ENCODE data around the gene MORN4.

The MORN4 gene

GRCh38 chr10:97633921-97634320 is 621 bp upstream of the MORN4 start:
- H3K9me3 Mint-ChIP-seq: no peaks in the 10 kb centered on the region
- no peak for DNase-seq
- H3K27me3 Mint-ChIP-seq: no peaks in the 10 kb centered on the region
- H3K27ac Mint-ChIP-seq: peak overlapping the region in 1 of 2 donors; percentile 88
- H3K4me3 Mint-ChIP-seq: peak overlapping the region; percentile 95 to 99
- peaks cover 11 to 14% of the 10 kb centered on the region in 2 donors for H3K4me1 Mint-ChIP-seq (ENCODE audit: low read depth in 2 of 2)
- ATAC-seq (replicated peaks): no peak
- peaks cover 15% of the 10 kb centered on the region for H3K36me3 Mint-ChIP-seq (ENCODE audit: insufficient read depth)

- H3K4me3 Mint-ChIP-seq: no peak overlapping the region
- ATAC-seq (replicated peaks): no peak
Measured at GRCh38 chr10:97631098-97631497, 2.2 kb downstream of the MORN4 start.

GRCh38 chr10:97629289-97629688 is 4.0 kb downstream of the MORN4 start:
- H3K36me3 Mint-ChIP-seq (ENCODE audit: insufficient read depth): peaks cover 15% of the 10 kb centered on the region
- ATAC-seq (replicated peaks): no peak
- H3K27me3 Mint-ChIP-seq: no peaks in the 10 kb centered on the region
- DNase-seq: no peak
- H3K4me3 Mint-ChIP-seq: no peak overlapping the region
- peaks cover 11 to 14% of the 10 kb centered on the region in 2 donors for H3K4me1 Mint-ChIP-seq (ENCODE audit: low read depth in 2 of 2)
- no peaks in the 10 kb centered on the region for H3K9me3 Mint-ChIP-seq
- H3K27ac Mint-ChIP-seq: no peak overlapping the region

More at GRCh38 chr10:97631098-97631497, 2.2 kb downstream of the MORN4 start:
- no peaks in the 10 kb centered on the region for H3K27me3 Mint-ChIP-seq
- H3K27ac Mint-ChIP-seq: no peak overlapping the region
- peaks cover 15% of the 10 kb centered on the region for H3K36me3 Mint-ChIP-seq (ENCODE audit: insufficient read depth)
- peaks cover 11 to 14% of the 10 kb centered on the region in 2 donors for H3K4me1 Mint-ChIP-seq (ENCODE audit: low read depth in 2 of 2)
- H3K9me3 Mint-ChIP-seq: no peaks in the 10 kb centered on the region
- DNase-seq: no peak

DNA sequence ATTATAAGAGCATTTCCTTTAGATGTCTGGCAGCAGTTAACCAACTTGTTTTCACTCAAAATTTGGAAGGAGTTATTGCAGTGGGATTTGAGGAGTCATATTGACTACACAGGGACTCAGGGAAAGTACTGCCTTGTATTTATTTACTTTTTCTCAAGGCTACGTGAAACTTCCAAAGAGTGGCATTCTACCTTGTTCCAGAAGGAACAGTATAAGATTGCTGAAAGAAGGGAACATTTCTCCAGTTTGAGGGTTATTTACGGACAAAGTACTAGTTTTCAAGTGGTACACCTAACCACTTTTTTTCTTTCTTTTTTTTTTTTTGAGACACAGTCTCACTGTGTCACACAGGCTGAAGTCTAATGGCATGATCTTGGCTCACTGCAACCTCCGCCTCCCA is 5.1 kb downstream of the MORN4 start:
- DNase-seq: no peak
- no peaks in the 10 kb centered on the region for H3K27me3 Mint-ChIP-seq
- no peak for ATAC-seq (replicated peaks)
- H3K36me3 Mint-ChIP-seq (ENCODE audit: insufficient read depth): peaks cover 4% of the 10 kb centered on the region
- H3K9me3 Mint-ChIP-seq: no peaks in the 10 kb centered on the region
- no peak overlapping the region for H3K27ac Mint-ChIP-seq
- H3K4me3 Mint-ChIP-seq: no peak overlapping the region
- peaks cover 4 to 7% of the 10 kb centered on the region in 2 donors for H3K4me1 Mint-ChIP-seq (ENCODE audit: low read depth in 2 of 2)

DNA sequence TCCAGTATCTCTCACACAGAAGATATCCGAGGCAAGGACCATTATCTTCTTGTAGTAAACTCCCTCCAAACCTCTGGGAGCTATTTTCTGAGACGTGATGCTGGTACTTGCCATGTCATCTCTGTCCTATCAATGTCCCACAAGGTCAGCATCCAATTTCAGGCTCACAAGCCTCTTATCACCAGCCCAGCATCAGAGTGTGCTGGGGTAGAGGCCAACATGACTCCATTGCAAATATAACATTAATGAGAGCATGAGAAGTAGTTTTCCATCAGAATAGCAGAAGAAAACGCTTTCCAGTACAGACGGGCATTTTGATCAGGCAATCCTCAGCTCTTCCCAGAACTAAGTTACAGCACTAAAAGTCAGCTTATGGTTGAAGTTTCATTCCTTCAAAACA is 5.6 kb downstream of the MORN4 start:
- Mint-ChIP-seq H3K27me3 (no peaks in the 10 kb centered on the region), H3K9me3 (no peaks in the 10 kb centered on the region), H3K4me3 (no peak overlapping the region), H3K36me3 (ENCODE audit: insufficient read depth) (peaks cover under 1% of the 10 kb centered on the region), H3K27ac (peak overlapping the region in 1 of 2 donors; percentile 27), H3K4me1 (ENCODE audit: low read depth in 2 of 2) (peaks cover under 1 to 2% of the 10 kb centered on the region in 2 donors)
- DNase-seq (no peak), ATAC-seq (replicated peaks) (no peak)

- Mint-ChIP-seq H3K36me3 (ENCODE audit: insufficient read depth) (no peaks in the 10 kb centered on the region), H3K4me3 (no peak overlapping the region), H3K4me1 (ENCODE audit: low read depth in 2 of 2) (no peaks in the 10 kb centered on the region), H3K9me3 (no peaks in the 10 kb centered on the region), H3K27ac (no peak overlapping the region), H3K27me3 (no peaks in the 10 kb centered on the region)
- DNase-seq (no peak), ATAC-seq (replicated peaks) (no peak)
Measured at GRCh38 chr10:97623277-97623676, 10.0 kb downstream of the MORN4 start.

DNA sequence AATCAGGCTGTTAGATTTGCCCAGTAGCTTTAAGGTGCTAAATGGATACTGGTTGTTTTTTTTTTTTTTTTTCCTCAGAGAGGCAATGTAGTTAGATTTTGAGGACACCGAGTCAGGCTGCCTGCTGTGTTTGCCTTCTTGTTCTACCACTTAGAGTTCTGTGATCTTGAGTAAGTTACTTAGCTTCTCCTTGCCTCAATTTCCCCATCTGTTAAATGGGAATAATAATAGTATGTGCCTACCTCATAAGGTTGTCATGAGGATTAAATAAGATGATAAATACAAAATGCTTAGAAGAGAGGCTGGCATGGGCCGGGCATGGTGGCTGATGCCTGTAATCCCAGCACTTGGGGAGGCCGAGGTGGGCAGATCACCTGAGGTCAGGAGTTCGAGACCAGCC is 14.6 kb downstream of the MORN4 start:
- Mint-ChIP-seq H3K4me1 (ENCODE audit: low read depth in 2 of 2) (no peaks in the 10 kb centered on the region), H3K36me3 (ENCODE audit: insufficient read depth) (no peaks in the 10 kb centered on the region), H3K27me3 (no peaks in the 10 kb centered on the region), H3K9me3 (no peaks in the 10 kb centered on the region), H3K4me3 (no peak overlapping the region), H3K27ac (no peak overlapping the region)
- DNase-seq (no peak), ATAC-seq (replicated peaks) (no peak)

- DNase-seq: no peak
- H3K36me3 Mint-ChIP-seq (ENCODE audit: insufficient read depth): no peaks in the 10 kb centered on the region
- H3K27ac Mint-ChIP-seq: no peak overlapping the region
- no peak for ATAC-seq (replicated peaks)
- no peaks in the 10 kb centered on the region for H3K27me3 Mint-ChIP-seq
- H3K4me1 Mint-ChIP-seq (ENCODE audit: low read depth in 2 of 2): no peaks in the 10 kb centered on the region
- no peaks in the 10 kb centered on the region for H3K9me3 Mint-ChIP-seq
- H3K4me3 Mint-ChIP-seq: no peak overlapping the region
Measured at GRCh38 chr10:97618285-97618684, 15.0 kb downstream of the MORN4 start.

- Mint-ChIP-seq H3K4me3 (no peak overlapping the region), H3K9me3 (no peaks in the 10 kb centered on the region), H3K36me3 (ENCODE audit: insufficient read depth) (no peaks in the 10 kb centered on the region), H3K27ac (no peak overlapping the region), H3K4me1 (ENCODE audit: low read depth in 2 of 2) (no peaks in the 10 kb centered on the region), H3K27me3 (peaks cover 0 to 8% of the 10 kb centered on the region in 2 donors)
- no peak for ATAC-seq (replicated peaks)
- DNase-seq: no peak
Measured at GRCh38 chr10:97612386-97612785, 20.9 kb downstream of the MORN4 start.

DNA sequence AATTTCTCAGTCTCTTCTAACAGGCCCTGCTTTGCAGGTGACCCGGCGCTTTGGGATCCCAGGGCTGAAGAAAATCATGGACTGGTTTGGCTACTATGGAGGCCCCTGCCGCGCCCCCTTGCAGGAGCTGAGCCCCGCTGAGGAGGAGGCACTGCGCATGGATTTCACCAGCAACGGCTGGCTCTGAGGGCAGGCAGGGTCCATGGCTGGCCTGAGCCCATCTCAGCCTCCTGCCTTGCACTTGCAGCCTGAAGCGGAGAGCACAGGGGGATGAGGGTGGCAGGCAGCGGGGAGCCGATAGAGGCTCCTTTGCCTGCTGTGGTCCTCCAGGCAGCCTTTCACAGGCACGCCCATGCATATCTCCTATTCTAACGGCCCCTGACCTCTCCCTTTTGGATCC is 21.8 kb downstream of the MORN4 start:
- Mint-ChIP-seq H3K27me3 (peaks cover 0 to 8% of the 10 kb centered on the region in 2 donors), H3K4me3 (no peak overlapping the region), H3K4me1 (ENCODE audit: low read depth in 2 of 2) (no peaks in the 10 kb centered on the region), H3K36me3 (ENCODE audit: insufficient read depth) (no peaks in the 10 kb centered on the region), H3K9me3 (no peaks in the 10 kb centered on the region), H3K27ac (no peak overlapping the region)
- no peak for ATAC-seq (replicated peaks)
- no peak for DNase-seq

- no peaks in the 10 kb centered on the region for H3K4me1 Mint-ChIP-seq (ENCODE audit: low read depth in 2 of 2)
- ATAC-seq (replicated peaks) (no peak), DNase-seq (no peak)
- no peak overlapping the region for H3K4me3 Mint-ChIP-seq
- no peak overlapping the region for H3K27ac Mint-ChIP-seq
- H3K27me3 Mint-ChIP-seq: peaks cover 0 to 8% of the 10 kb centered on the region in 2 donors
- no peaks in the 10 kb centered on the region for H3K36me3 Mint-ChIP-seq (ENCODE audit: insufficient read depth)
- no peaks in the 10 kb centered on the region for H3K9me3 Mint-ChIP-seq
Measured at GRCh38 chr10:97608991-97609561, 24.2 kb downstream of the MORN4 start.

DNA sequence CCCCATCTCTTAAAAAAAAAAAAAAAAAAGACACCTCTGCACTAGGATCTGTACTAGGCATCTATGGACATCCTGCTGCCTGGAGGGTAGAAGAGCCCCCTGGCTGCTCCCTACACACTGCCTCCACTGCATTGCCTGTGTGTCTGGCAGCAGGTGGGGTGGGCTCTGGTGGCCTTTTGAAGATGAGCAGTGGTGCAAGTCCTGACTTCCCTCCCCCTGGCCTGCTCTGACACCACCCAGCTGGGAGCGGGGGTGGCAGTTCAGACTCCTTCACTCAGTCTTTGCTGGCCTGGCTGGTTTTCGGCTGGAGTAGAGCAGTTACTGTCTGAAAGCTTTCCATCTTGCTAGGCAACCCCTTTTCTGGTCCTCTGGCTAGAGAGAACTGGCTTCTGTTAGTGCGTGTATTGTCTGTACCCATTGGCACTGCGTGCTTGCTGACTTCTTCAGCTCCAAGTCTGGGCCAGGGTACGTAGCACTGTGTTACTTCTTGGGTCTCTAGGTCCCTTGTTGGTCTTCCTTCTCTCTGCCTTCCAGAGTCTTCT is 26.1 kb downstream of the MORN4 start:
- H3K4me1 Mint-ChIP-seq (ENCODE audit: low read depth in 2 of 2): no peaks in the 10 kb centered on the region
- no peak for DNase-seq
- no peak overlapping the region for H3K4me3 Mint-ChIP-seq
- peaks cover 0 to 8% of the 10 kb centered on the region in 2 donors for H3K27me3 Mint-ChIP-seq
- H3K36me3 Mint-ChIP-seq (ENCODE audit: insufficient read depth): no peaks in the 10 kb centered on the region
- H3K27ac Mint-ChIP-seq: no peak overlapping the region
- no peaks in the 10 kb centered on the region for H3K9me3 Mint-ChIP-seq
- ATAC-seq (replicated peaks): no peak

DNA sequence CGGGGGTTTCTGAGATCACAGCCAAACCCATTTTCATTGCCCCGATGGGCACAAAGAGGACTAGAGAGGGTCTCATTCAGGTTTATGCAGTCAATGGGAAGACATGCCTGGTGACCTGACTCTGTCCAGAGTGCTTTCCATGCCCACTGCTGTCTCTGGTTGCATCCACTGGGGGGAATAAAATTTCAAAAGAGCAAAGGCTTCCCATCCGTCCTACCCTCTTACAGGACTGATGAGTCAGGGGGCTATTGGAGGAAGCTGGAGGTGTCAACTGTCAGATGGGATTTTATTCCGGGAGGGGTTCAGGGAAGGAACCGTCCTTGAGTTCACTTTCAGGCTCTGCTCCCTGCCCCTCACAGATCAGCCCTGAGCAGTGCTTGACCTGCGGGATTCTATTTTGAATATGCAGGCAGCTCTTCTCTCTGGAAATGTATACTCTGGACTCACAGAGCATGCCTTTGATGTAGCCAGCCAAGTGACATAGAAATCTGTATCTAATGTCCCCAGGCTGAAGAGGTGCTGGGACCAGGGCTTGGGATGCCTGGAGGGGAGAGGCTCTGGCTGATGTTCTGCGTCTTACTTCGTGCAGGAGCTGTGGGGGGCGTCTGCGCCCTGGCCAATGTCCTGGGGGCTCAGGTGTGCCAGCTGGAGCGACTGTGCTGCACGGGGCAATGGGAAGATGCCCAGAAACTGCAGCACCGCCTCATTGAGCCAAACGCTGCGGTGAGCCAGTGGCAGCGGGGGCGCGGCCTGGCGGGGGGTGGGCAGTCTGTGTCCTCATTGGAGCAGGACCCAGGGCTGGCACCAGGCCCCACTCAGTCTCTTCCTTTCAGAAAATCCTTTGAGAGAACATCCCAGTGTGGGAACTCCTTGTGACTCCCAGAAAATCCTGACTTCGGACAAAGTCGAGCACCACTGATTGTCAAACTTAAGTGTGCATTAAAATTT is 31.8 kb downstream of the MORN4 start:
- no peaks in the 10 kb centered on the region for H3K36me3 Mint-ChIP-seq (ENCODE audit: insufficient read depth)
- no peak overlapping the region for H3K27ac Mint-ChIP-seq

DNA sequence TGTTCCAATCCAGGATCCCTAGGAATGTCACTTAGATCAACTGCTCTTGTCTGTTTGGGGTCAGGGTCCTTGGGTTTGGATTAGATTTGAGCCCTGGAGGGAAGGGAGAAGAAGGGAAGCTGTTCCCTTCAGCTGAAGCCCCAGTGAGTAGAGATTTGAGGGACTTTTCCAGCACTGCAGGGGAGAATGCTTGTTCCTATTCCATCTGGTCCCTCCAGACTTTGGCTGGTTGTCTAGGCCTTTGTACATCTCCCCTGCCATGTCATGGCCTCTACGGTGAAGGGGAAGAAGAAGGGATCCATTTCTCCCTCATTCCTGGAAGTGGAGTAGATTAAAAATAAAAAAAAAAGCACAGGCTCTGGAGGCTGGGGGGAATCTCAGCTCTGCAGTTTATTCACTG is 32.7 kb downstream of the MORN4 start:
- ATAC-seq (replicated peaks) (no peak), DNase-seq (no peak)
- Mint-ChIP-seq H3K27me3 (no peaks in the 10 kb centered on the region), H3K27ac (no peak overlapping the region), H3K4me3 (no peak overlapping the region), H3K4me1 (ENCODE audit: low read depth in 2 of 2) (no peaks in the 10 kb centered on the region), H3K9me3 (no peaks in the 10 kb centered on the region), H3K36me3 (ENCODE audit: insufficient read depth) (no peaks in the 10 kb centered on the region)

More for the DNA sequence above, 31.8 kb downstream of the MORN4 start:
- ATAC-seq (replicated peaks) (no peak), DNase-seq (no peak)
- H3K4me3 Mint-ChIP-seq: no peak overlapping the region
- no peaks in the 10 kb centered on the region for H3K4me1 Mint-ChIP-seq (ENCODE audit: low read depth in 2 of 2)
- H3K27me3 Mint-ChIP-seq: no peaks in the 10 kb centered on the region
- H3K9me3 Mint-ChIP-seq: no peaks in the 10 kb centered on the region

All from effector memory CD8-positive, alpha-beta T cell (primary cell).